GM18517 (cell line): ENCODE data around the gene CCR5.

ENCODE experiments used
- ATAC-seq: cut with Tn5 transposase; IDR thresholded peaks from one replicate; pipeline ENCODE4 v1.9.1; 2021; ENCODE audit warnings: mild to moderate bottlenecking, moderate library complexity; ENCODE audit not compliant: unreplicated experiment

The CCR5 gene

GRCh38 chr3:46406443-46406787 lies 35.7 kb downstream of the CCR5 start:
- no peak for ATAC-seq

- no peak for ATAC-seq
Observed at GRCh38 chr3:46406788-46407611, 36.3 kb downstream of the CCR5 start, which contains the start of the genes CCR5AS and CCRL2. TSS of gene CCR5AS (minus strand) at chr3:46407066. TSS of gene CCRL2 (plus strand) at chr3:46407259. CDS start at chr3:46408080, 821 bp downstream.

GRCh38 chr3:46407970-46408369 lies 37.2 kb downstream of the CCR5 start:
- ATAC-seq: no peak

GRCh38 chr3:46408853-46409252 lies 38.1 kb downstream of the CCR5 start:
- ATAC-seq: no peak

GRCh38 chr3:46409739-46410489 lies 39.2 kb downstream of the CCR5 start:
- no peak for ATAC-seq

GRCh38 chr3:46410669-46411068 lies 39.9 kb downstream of the CCR5 start:
- ATAC-seq: no peak

- no peak for ATAC-seq
Observed at GRCh38 chr3:46411271-46411670, 40.5 kb downstream of the CCR5 start.

- no peak for ATAC-seq
Observed at GRCh38 chr3:46412786-46413298, 42.1 kb downstream of the CCR5 start.

- no peak for ATAC-seq
Observed at GRCh38 chr3:46413951-46414350, 43.2 kb downstream of the CCR5 start.

GRCh38 chr3:46414739-46415138 lies 44.0 kb downstream of the CCR5 start:
- no peak for ATAC-seq

- ATAC-seq: no peak
Observed at GRCh38 chr3:46416125-46416810, 45.5 kb downstream of the CCR5 start.

GRCh38 chr3:46416811-46417510 lies 46.2 kb downstream of the CCR5 start:
- no peak for ATAC-seq

GRCh38 chr3:46417841-46418611 lies 47.3 kb downstream of the CCR5 start:
- no peak for ATAC-seq

GRCh38 chr3:46419816-46420215 lies 49.1 kb downstream of the CCR5 start:
- ATAC-seq: no peak

- ATAC-seq: no peak
Observed at GRCh38 chr3:46420931-46421330, 50.2 kb downstream of the CCR5 start.

GRCh38 chr3:46422617-46423016 lies 51.9 kb downstream of the CCR5 start:
- no peak for ATAC-seq

GRCh38 chr3:46423588-46423987 lies 52.8 kb downstream of the CCR5 start:
- ATAC-seq: no peak
